Measurements from ENCODE around the gene KRTAP2-4. TPM values are rescaled to one million over a fixed set of nuclear protein-coding genes. Genes with fewer than 3 reads are reported as not detected.

Gene KRTAP2-4
- total RNA-seq, 1 donor from 2014 or later: not detected

GRCh38 chr17:41020336-41020735 lies 45.3 kb downstream of the KRTAP2-4 start:
- Mint-ChIP-seq H3K27ac (ENCODE audit: unreplicated experiment) (no peak overlapping the region), H3K4me1 (ENCODE audit: low read depth, unreplicated experiment) (no peaks in the 10 kb centered on the region), H3K9me3 (ENCODE audit: unreplicated experiment) (peaks cover 2% of the 10 kb centered on the region), H3K27me3 (ENCODE audit: unreplicated experiment) (no peaks in the 10 kb centered on the region), H3K36me3 (ENCODE audit: unreplicated experiment) (no peaks in the 10 kb centered on the region), H3K4me3 (ENCODE audit: unreplicated experiment) (no peak overlapping the region)
- DNase-seq: no peak
- TF ChIP-seq CTCF (IDR thresholded peaks at IDR 0.05; ENCODE audit: partially characterized antibody, unreplicated experiment): no peak

- H3K27ac Mint-ChIP-seq (ENCODE audit: unreplicated experiment): no peak overlapping the region
- H3K9me3 Mint-ChIP-seq (ENCODE audit: unreplicated experiment): no peaks in the 10 kb centered on the region
- H3K36me3 Mint-ChIP-seq (ENCODE audit: unreplicated experiment): no peaks in the 10 kb centered on the region
- no peak overlapping the region for H3K4me3 Mint-ChIP-seq (ENCODE audit: unreplicated experiment)
- TF ChIP-seq CTCF (IDR thresholded peaks at IDR 0.05; ENCODE audit: partially characterized antibody, unreplicated experiment): no peak
- no peak for DNase-seq
- H3K4me1 Mint-ChIP-seq (ENCODE audit: low read depth, unreplicated experiment): no peaks in the 10 kb centered on the region
- no peaks in the 10 kb centered on the region for H3K27me3 Mint-ChIP-seq (ENCODE audit: unreplicated experiment)
Observed at GRCh38 chr17:41019415-41019814, 46.3 kb downstream of the KRTAP2-4 start.

GRCh38 chr17:41018541-41018940 lies 47.1 kb downstream of the KRTAP2-4 start:
- no peak overlapping the region for H3K27ac Mint-ChIP-seq (ENCODE audit: unreplicated experiment)
- H3K4me1 Mint-ChIP-seq (ENCODE audit: low read depth, unreplicated experiment): peaks cover 2% of the 10 kb centered on the region
- H3K4me3 Mint-ChIP-seq (ENCODE audit: unreplicated experiment): no peak overlapping the region
- H3K36me3 Mint-ChIP-seq (ENCODE audit: unreplicated experiment): no peaks in the 10 kb centered on the region
- H3K9me3 Mint-ChIP-seq (ENCODE audit: unreplicated experiment): no peaks in the 10 kb centered on the region
- no peaks in the 10 kb centered on the region for H3K27me3 Mint-ChIP-seq (ENCODE audit: unreplicated experiment)
- no peak for DNase-seq
- TF ChIP-seq CTCF (IDR thresholded peaks at IDR 0.05; ENCODE audit: partially characterized antibody, unreplicated experiment): no peak

GRCh38 chr17:41016578-41017215 lies 49.0 kb downstream of the KRTAP2-4 start:
- Mint-ChIP-seq H3K4me1 (ENCODE audit: low read depth, unreplicated experiment) (peaks cover 7% of the 10 kb centered on the region), H3K27ac (ENCODE audit: unreplicated experiment) (no peak overlapping the region), H3K36me3 (ENCODE audit: unreplicated experiment) (no peaks in the 10 kb centered on the region), H3K27me3 (ENCODE audit: unreplicated experiment) (peaks cover 3% of the 10 kb centered on the region), H3K4me3 (ENCODE audit: unreplicated experiment) (no peak overlapping the region), H3K9me3 (ENCODE audit: unreplicated experiment) (peaks cover 2% of the 10 kb centered on the region)
- TF ChIP-seq CTCF (IDR thresholded peaks at IDR 0.05; ENCODE audit: partially characterized antibody, unreplicated experiment): no peak
- DNase-seq: no peak

GRCh38 chr17:41015454-41015853 lies 50.2 kb downstream of the KRTAP2-4 start:
- Mint-ChIP-seq H3K9me3 (ENCODE audit: unreplicated experiment) (peaks cover 2% of the 10 kb centered on the region), H3K27ac (ENCODE audit: unreplicated experiment) (no peak overlapping the region), H3K27me3 (ENCODE audit: unreplicated experiment) (peaks cover 3% of the 10 kb centered on the region), H3K4me1 (ENCODE audit: low read depth, unreplicated experiment) (peaks cover 7% of the 10 kb centered on the region), H3K36me3 (ENCODE audit: unreplicated experiment) (no peaks in the 10 kb centered on the region), H3K4me3 (ENCODE audit: unreplicated experiment) (no peak overlapping the region)
- TF ChIP-seq CTCF (IDR thresholded peaks at IDR 0.05; ENCODE audit: partially characterized antibody, unreplicated experiment): no peak
- no peak for DNase-seq

Other genes with a start within 250 kb of the KRTAP2-4 start
- 27.1 TPM for gene KRT10, start 243.3 kb downstream of the KRTAP2-4 start, total RNA-seq (ENCODE audit: unreplicated experiment)
- gene KRT12, start 198.7 kb downstream of the KRTAP2-4 start, total RNA-seq (ENCODE audit: unreplicated experiment): not detected
- not detected for gene KRT20, start 180.6 kb downstream of the KRTAP2-4 start, total RNA-seq (ENCODE audit: unreplicated experiment)
- not detected for gene KRT23, start 128.2 kb downstream of the KRTAP2-4 start, total RNA-seq (ENCODE audit: unreplicated experiment)
- gene KRT39, start 98.9 kb downstream of the KRTAP2-4 start, total RNA-seq (ENCODE audit: unreplicated experiment): not detected
- gene KRT40, start 81.6 kb downstream of the KRTAP2-4 start, total RNA-seq (ENCODE audit: unreplicated experiment): not detected
- gene KRTAP3-3, start 71.7 kb downstream of the KRTAP2-4 start, total RNA-seq (ENCODE audit: unreplicated experiment): not detected
- not detected for gene KRTAP3-2, start 66.0 kb downstream of the KRTAP2-4 start, total RNA-seq (ENCODE audit: unreplicated experiment)
- gene KRTAP3-1, start 56.8 kb downstream of the KRTAP2-4 start, total RNA-seq (ENCODE audit: unreplicated experiment): not detected
- not detected for gene KRTAP1-5, start 38.7 kb downstream of the KRTAP2-4 start, total RNA-seq (ENCODE audit: unreplicated experiment)
- not detected for gene KRTAP1-4, start 35.7 kb downstream of the KRTAP2-4 start, total RNA-seq (ENCODE audit: unreplicated experiment)
- gene KRTAP1-3, start 31.0 kb downstream of the KRTAP2-4 start, total RNA-seq (ENCODE audit: unreplicated experiment): not detected
- gene KRTAP1-1, start 24.4 kb downstream of the KRTAP2-4 start, total RNA-seq (ENCODE audit: unreplicated experiment): not detected
- gene KRTAP2-1, start 18.6 kb downstream of the KRTAP2-4 start, total RNA-seq (ENCODE audit: unreplicated experiment): not detected
- gene KRTAP2-2, start 10.6 kb downstream of the KRTAP2-4 start, total RNA-seq (ENCODE audit: unreplicated experiment): not detected
- gene KRTAP2-3, start 5.8 kb downstream of the KRTAP2-4 start, total RNA-seq (ENCODE audit: unreplicated experiment): not detected
- gene KRTAP4-7, start 18.3 kb upstream of the KRTAP2-4 start, total RNA-seq (ENCODE audit: unreplicated experiment): not detected
- gene KRTAP4-8, start 32.3 kb upstream of the KRTAP2-4 start, total RNA-seq (ENCODE audit: unreplicated experiment): not detected
- gene KRTAP4-16, start 36.3 kb upstream of the KRTAP2-4 start, total RNA-seq (ENCODE audit: unreplicated experiment): not detected
- not detected for gene KRTAP4-9, start 39.5 kb upstream of the KRTAP2-4 start, total RNA-seq (ENCODE audit: unreplicated experiment)
- gene KRTAP4-11, start 52.5 kb upstream of the KRTAP2-4 start, total RNA-seq (ENCODE audit: unreplicated experiment): not detected
- not detected for gene KRTAP4-12, start 58.3 kb upstream of the KRTAP2-4 start, total RNA-seq (ENCODE audit: unreplicated experiment)
- not detected for gene KRTAP4-6, start 74.7 kb upstream of the KRTAP2-4 start, total RNA-seq (ENCODE audit: unreplicated experiment)
- gene KRTAP4-5, start 83.9 kb upstream of the KRTAP2-4 start, total RNA-seq (ENCODE audit: unreplicated experiment): not detected
- not detected for gene KRTAP4-4, start 94.9 kb upstream of the KRTAP2-4 start, total RNA-seq (ENCODE audit: unreplicated experiment)
- not detected for gene KRTAP4-3, start 102.3 kb upstream of the KRTAP2-4 start, total RNA-seq (ENCODE audit: unreplicated experiment)
- not detected for gene KRTAP4-2, start 112.3 kb upstream of the KRTAP2-4 start, total RNA-seq (ENCODE audit: unreplicated experiment)
- not detected for gene KRTAP4-1, start 119.0 kb upstream of the KRTAP2-4 start, total RNA-seq (ENCODE audit: unreplicated experiment)
- gene KRTAP9-1, start 124.0 kb upstream of the KRTAP2-4 start, total RNA-seq (ENCODE audit: unreplicated experiment): not detected
- gene KRTAP9-2, start 160.8 kb upstream of the KRTAP2-4 start, total RNA-seq (ENCODE audit: unreplicated experiment): not detected
- gene KRTAP9-3, start 166.6 kb upstream of the KRTAP2-4 start, total RNA-seq (ENCODE audit: unreplicated experiment): not detected
- not detected for gene KRTAP9-8, start 172.1 kb upstream of the KRTAP2-4 start, total RNA-seq (ENCODE audit: unreplicated experiment)
- gene KRTAP9-4, start 183.8 kb upstream of the KRTAP2-4 start, total RNA-seq (ENCODE audit: unreplicated experiment): not detected
- not detected for gene KRTAP9-9, start 189.5 kb upstream of the KRTAP2-4 start, total RNA-seq (ENCODE audit: unreplicated experiment)
- not detected for gene KRTAP9-6, start 199.5 kb upstream of the KRTAP2-4 start, total RNA-seq (ENCODE audit: unreplicated experiment)
- gene KRTAP9-7, start 209.8 kb upstream of the KRTAP2-4 start, total RNA-seq (ENCODE audit: unreplicated experiment): not detected
- gene KRTAP29-1, start 237.0 kb upstream of the KRTAP2-4 start, total RNA-seq (ENCODE audit: unreplicated experiment): not detected
- gene KRTAP16-1, start 243.4 kb upstream of the KRTAP2-4 start, total RNA-seq (ENCODE audit: unreplicated experiment): not detected
- gene KRTAP17-1, start 249.8 kb upstream of the KRTAP2-4 start, total RNA-seq (ENCODE audit: unreplicated experiment): not detected

All from glutamatergic neuron (in vitro differentiated cells).